ENCODE results near the gene PIK3CB. TPM values are rescaled to one million over a fixed set of nuclear protein-coding genes. Genes with fewer than 3 reads are reported as not detected.

PIK3CB gene
- total RNA-seq, 2 donors from 2014 or later = 27.5 to 28.9 TPM

- H3K27ac ChIP-seq = no peak overlapping the region
- H3K4me3 ChIP-seq = no peak overlapping the region
- H3K9me3 ChIP-seq = no peaks in the 10 kb centered on the region
- H3K27me3 ChIP-seq (replicated peaks; ENCODE audit: insufficient read depth) = no peaks in the 10 kb centered on the region
- no peaks in the 10 kb centered on the region for H3K36me3 ChIP-seq
- intact Hi-C loops (cut with DNase I) = loop anchor here (10.0 kb wide), 1 partner anchor 100 kb away; the partner anchor contains the start of gene CEP70
- no peaks in the 10 kb centered on the region for H3K4me1 ChIP-seq (replicated peaks)
- DNase-seq (ENCODE audit: low spot score) = no peak
- 74% methylated on average over 8 of the region's 8 CpGs for WGBS
- no peak for TF ChIP-seq CTCF (IDR thresholded peaks at IDR 0.05)
- no peak for TF ChIP-seq POLR2AphosphoS5 (IDR thresholded peaks at IDR 0.05)
- no peak for TF ChIP-seq POLR2A (IDR thresholded peaks at IDR 0.05)
Observed at GRCh38 chr3:138694287-138695007, 140.3 kb downstream of the PIK3CB start.

- no peak for TF ChIP-seq POLR2A (IDR thresholded peaks at IDR 0.05)
- TF ChIP-seq POLR2AphosphoS5 (IDR thresholded peaks at IDR 0.05) = no peak
- no peak for TF ChIP-seq CTCF (IDR thresholded peaks at IDR 0.05)
- Histone ChIP-seq H3K36me3 (no peaks in the 10 kb centered on the region), H3K27me3 (replicated peaks; ENCODE audit: insufficient read depth) (no peaks in the 10 kb centered on the region), H3K9me3 (no peaks in the 10 kb centered on the region), H3K27ac (no peak overlapping the region), H3K4me1 (replicated peaks) (no peaks in the 10 kb centered on the region), H3K4me3 (no peak overlapping the region)
- DNase-seq (ENCODE audit: low spot score) = no peak
- intact Hi-C loops (cut with DNase I) = loop anchor here (10.0 kb wide), 1 partner anchor 97 kb away; the partner anchor contains the start of gene CEP70
- WGBS = 87% methylated on average over 3 of the region's 3 CpGs
Observed at GRCh38 chr3:138692152-138692551, 142.6 kb downstream of the PIK3CB start.

- H3K36me3 ChIP-seq = no peaks in the 10 kb centered on the region
- TF ChIP-seq POLR2A (IDR thresholded peaks at IDR 0.05) (no peak), CTCF (IDR thresholded peaks at IDR 0.05) (no peak)
- 92% methylated on average over 1 of the region's 1 CpG for WGBS
- H3K4me1 ChIP-seq (replicated peaks) = no peaks in the 10 kb centered on the region
- no peaks in the 10 kb centered on the region for H3K9me3 ChIP-seq
- DNase-seq (ENCODE audit: low spot score) = no peak
- H3K27me3 ChIP-seq (replicated peaks; ENCODE audit: insufficient read depth) = no peaks in the 10 kb centered on the region
- H3K27ac ChIP-seq = no peak overlapping the region
- no peak overlapping the region for H3K4me3 ChIP-seq
- intact Hi-C loops (cut with DNase I) = loop anchor here (10.0 kb wide), 1 partner anchor 97 kb away; the partner anchor contains the start of gene CEP70
Observed at GRCh38 chr3:138691351-138691750, 143.4 kb downstream of the PIK3CB start.

DNA sequence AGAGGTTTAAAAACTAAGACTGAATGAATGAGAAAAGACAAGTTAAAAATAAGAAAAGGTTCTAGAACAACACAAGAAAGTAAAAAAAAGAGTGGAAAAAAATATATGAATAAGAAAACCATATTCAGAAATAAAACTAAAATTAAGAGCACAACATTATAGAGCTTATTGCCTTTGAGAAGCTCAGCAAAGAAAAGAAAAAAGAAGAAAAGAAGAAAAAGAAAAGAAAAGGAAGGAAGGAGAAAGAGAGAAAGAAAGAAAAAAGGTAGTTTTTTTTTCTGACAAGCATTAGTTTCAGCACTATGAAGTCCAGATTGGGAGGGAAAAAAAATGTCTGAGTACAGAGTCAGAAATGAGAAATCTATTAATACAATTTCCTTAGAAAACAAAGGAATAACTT lies 144.7 kb downstream of the PIK3CB start:
- Histone ChIP-seq H3K36me3 (no peaks in the 10 kb centered on the region), H3K9me3 (no peaks in the 10 kb centered on the region), H3K27me3 (replicated peaks; ENCODE audit: insufficient read depth) (no peaks in the 10 kb centered on the region), H3K4me1 (replicated peaks) (no peaks in the 10 kb centered on the region), H3K27ac (no peak overlapping the region), H3K4me3 (no peak overlapping the region)
- DNase-seq (ENCODE audit: low spot score) = no peak
- intact Hi-C loops (cut with DNase I) = loop anchor here (10.0 kb wide), 1 partner anchor 95 kb away; the partner anchor contains the start of gene CEP70
- TF ChIP-seq CTCF (IDR thresholded peaks at IDR 0.05) (no peak), POLR2A (IDR thresholded peaks at IDR 0.05) (no peak), POLR2AphosphoS5 (IDR thresholded peaks at IDR 0.05) (no peak)

DNA sequence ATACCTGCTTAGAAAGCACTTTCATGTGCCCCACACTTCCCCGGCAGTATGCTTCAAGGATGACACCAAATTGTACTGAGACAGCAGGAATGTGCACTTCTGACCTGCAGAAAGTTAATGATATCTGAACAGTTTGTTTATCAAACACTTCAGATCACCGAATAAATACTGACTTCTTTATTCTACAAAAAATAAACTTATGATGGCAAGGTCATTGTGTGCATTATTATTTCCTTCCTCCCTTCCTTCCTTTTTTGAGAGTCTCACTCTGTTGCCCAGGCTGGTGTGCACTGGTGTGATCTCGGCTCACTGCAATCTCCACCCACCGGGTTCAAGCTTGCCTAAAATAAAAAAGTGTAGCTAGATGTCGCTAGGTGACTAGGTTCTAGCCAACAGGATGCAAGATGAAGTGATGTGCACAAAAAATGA lies 145.8 kb downstream of the PIK3CB start:
- no peaks in the 10 kb centered on the region for H3K9me3 ChIP-seq
- no peak overlapping the region for H3K4me3 ChIP-seq
- no peaks in the 10 kb centered on the region for H3K36me3 ChIP-seq
- WGBS = 42% methylated on average over 5 of the region's 5 CpGs
- no peak for DNase-seq (ENCODE audit: low spot score)
- H3K4me1 ChIP-seq (replicated peaks) = no peaks in the 10 kb centered on the region
- no peaks in the 10 kb centered on the region for H3K27me3 ChIP-seq (replicated peaks; ENCODE audit: insufficient read depth)
- TF ChIP-seq CTCF (IDR thresholded peaks at IDR 0.05) = no peak
- no peak for TF ChIP-seq POLR2A (IDR thresholded peaks at IDR 0.05)
- TF ChIP-seq POLR2AphosphoS5 (IDR thresholded peaks at IDR 0.05) = no peak
- intact Hi-C loops (cut with DNase I) = no loop called here
- no peak overlapping the region for H3K27ac ChIP-seq

Data from prostate gland (tissue), 2 donors.